GM21737 (cell line): ENCODE measurements around the gene EPB41L2.
"Not testable (repeated sequence)": the region's sequence is repeated elsewhere in the genome, so short reads cannot be mapped to it uniquely, and the experiment has no call there.

Source experiments
- ATAC-seq: cut with Tn5 transposase; IDR thresholded peaks from one replicate; pipeline ENCODE4 v1.9.1; 2021; ENCODE audit warnings: mild to moderate bottlenecking, moderate library complexity; ENCODE audit not compliant: unreplicated experiment

EPB41L2 gene

DNA sequence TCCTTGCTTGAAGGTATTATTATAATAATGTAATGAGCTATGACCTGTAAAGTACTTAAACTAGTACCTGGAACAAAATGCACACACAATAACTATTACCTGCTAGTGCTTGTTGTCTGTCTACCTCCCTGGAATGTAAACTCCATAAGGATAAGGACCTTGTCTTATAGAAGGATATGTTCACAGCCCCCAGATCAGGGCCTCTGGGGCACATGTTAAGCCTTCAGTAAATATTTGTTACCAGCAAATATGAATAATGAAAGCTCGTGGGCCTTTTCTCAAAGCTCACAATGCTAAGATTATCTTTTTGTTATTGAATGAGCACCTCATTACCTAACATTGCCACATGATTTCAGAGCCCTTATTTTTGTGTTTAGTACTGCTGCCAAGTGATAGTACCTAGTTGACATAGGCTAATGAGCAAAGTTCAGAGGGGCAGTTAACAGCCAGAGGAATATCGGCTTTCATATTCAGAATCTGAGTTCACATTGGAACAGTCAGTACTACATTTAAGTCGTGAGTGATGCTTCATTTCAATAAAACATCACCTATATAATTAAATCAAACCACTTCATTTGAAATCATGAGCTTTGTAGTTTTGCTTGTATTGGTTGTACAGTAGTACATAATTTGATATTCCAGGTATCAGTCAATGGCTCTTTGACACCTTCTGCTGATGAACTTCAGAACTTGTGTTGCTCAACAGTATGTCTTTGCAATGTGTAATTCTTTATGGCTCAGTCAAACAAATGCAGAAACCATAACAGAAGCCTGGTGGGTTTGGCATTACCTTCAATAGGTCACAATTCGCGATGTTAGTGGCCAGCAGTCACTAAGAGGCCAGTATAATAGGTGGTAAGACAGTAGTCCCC, 247.6 kb downstream of the EPB41L2 start:
- ATAC-seq = no peak

DNA sequence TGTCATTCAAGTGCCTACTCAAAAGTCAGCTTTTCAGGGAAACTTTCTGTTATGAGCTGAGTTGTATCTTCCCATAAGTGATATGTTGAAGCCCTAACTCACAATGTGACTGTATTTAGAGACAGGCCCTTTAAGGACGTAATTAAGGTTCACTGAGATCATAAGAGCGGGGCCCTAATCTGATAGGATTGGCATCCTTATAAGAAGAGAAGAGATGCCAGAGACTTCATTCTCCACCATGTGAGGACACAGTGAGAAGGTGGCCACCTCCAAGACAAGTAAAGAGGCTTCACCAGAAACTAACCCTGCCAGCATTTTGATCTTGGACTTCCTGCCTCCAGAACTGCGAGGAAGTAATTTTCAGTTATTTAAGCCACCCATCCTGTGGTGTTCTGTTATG, 248.5 kb downstream of the EPB41L2 start:
- no peak for ATAC-seq

DNA sequence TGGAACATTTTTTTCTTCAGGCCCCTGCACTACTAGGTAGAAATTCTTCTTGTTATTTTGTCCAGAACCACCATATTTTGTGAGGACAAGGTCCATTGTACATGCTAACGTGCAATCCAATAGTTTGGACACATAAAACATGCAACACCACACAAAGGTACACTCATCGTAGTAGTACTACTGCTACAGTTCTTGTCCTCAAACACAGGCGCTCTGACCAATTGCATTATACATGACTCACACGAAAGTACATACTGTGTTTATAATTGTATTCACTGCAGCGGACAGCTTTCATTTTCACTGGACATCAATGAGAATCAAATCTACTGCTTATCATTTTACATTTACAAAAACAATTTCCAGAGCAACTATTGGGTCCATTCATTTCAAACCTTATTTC, 251.1 kb downstream of the EPB41L2 start:
- no peak for ATAC-seq

DNA sequence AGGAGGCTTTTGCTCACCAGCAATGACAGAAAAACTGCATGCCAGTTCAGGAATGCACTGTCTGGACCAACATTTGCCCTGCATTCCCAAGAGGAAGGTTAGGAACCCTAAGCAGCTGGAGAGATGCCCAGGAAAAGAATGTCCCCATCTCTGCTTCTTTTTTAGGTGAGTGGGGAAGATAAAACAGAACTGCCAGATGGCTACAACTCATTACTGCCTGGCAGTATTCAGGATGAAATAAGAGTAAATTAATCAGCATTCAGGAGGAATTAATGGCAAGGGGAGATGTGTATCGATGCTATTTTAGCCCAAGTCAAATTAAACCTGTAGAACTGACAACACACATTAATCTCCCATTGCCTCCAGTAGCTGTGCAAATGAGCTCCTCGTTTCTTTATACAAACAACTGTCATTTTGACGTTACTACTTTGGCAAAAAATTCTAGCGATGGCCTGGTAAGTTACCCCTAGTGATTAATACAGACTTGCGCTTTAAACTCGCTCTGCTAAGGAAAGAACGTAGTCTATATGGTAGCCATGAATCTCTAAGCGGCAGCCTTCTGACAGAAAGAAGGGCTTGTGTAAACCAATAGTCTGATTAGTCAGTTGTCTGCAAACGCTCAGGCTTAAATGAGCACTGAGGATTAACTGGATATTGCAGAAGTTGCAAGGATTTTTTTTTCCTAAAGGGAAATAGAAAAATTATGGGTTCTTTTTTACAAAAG, 252.6 kb downstream of the EPB41L2 start:
- no peak for ATAC-seq

DNA sequence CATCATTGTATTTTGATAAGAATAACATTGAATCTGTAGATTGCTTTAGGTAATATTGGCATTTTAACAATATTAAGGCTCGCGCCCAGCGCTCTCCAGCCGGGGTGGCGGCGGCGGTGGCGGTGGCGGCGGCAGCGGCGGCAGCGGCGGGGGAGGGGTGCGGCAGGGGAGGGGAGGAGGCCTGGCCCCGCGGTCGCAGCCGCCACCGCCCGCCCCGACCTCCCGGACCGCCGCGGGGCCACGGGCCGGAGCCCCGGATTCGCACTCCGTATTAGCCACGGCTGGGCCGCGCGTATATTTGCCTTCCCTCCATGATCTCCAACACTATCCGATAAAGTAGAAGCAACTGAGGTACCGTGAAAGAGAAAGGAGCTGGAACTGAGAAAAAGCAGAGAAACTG, 261.7 kb downstream of the EPB41L2 start:
- not testable (repeated sequence) for ATAC-seq

DNA sequence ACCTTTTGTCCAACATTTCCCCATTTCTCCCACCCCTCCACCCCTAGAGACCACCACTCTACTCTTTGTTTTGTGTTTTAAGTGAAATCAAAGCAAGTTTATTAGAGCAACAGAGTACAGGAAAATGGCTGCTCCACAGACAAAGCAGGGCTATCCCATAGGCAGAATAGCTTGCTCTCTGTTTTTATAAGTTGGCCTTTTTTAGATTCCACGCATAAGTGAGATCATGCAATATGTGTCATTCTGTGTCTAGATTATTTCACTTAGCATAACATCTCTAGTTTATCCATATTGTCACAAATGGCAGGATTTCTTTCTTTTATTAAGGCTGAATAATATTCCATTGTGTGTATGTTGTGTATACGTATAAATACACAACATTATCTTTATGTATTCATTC, 266.0 kb downstream of the EPB41L2 start:
- ATAC-seq = no peak

DNA sequence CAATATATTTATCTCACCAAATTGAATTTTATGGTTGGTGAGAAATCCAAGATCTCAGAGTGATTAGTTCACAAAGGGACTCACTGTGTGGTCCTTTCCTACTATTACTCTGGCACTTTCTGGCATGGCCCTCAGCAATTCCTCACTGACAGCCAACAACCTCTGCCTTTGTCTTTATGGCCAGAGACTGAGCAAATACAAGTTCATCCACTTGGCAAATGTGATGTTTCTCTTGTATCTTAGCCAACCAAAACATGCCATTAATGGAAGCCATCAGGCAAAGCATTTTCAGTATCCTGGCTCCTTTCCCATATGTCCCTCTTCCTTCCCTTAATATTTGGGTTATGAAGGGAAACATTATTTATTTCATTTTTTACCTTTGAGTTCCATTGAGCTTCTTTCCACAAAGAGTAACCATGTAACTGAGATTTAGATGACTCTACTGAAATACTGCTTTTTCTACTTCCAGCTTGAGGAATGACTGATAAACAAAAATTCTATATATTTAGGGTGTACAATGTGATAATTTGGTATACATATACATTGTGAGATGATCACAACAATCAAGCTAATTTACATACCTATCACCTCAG, 266.6 kb downstream of the EPB41L2 start:
- ATAC-seq = no peak

DNA sequence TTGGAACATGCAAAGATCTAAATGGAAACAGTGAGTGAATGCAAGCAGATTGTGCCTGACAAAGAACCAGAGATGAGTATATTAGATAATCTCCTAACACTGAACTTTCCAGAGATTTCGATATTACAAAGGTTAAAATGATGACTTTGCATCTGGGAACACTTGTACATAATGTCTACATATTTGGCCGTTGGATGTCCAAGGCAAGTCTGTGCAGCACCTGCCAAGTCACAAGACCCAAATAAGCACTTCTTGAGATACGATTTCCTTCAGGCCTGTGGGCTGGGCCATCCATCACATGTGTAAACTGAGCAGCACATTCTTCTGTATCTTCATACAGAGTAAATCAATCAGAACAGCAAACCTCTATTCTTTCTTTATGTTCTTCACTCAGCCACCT, 268.3 kb downstream of the EPB41L2 start:
- no peak for ATAC-seq

DNA sequence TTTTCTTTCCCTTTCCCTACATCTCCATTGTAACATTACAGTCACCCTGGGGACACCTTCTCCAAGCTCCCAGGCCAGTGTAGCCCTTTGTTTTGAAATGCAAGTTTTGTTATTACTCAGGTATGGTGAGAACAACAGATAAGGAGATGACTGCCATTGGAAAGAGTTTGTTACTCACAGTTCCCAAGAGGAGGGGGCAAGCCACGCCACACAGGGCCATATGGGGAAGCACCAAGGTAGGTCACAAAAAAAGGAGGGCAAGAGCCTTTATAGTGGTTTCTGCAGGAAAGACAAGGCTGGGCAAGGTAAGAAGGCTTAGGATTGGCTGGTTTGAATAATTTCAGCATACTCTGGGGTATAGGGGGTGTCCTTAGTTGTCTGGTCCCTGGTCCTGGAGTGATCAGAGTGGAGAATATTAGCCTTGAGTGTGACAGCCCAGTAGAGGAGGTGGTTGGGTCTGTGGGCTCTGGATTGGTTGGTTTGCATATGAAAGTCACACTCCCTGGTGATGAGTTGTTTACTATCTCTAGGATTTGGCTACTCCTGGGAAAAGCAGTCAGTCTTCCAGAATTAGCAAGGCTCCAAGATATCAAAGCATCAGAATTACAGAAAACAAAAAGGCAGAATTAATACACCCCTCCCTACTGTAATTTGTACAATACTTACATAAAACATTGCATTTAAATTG, 268.9 kb downstream of the EPB41L2 start:
- no peak for ATAC-seq
